ENCODE measurements around the gene TMPRSS2.

TMPRSS2 gene

GRCh38 chr21:41460578-41461527 lies 47.1 kb downstream of the TMPRSS2 start:
- H3K27ac ChIP-seq (ENCODE audit: low read length) = no peak overlapping the region
- H3K4me1 ChIP-seq (ENCODE audit: insufficient read depth, low read length) = no peaks in the 10 kb centered on the region
- no peak overlapping the region for H2AFZ ChIP-seq (ENCODE audit: low read depth, low read length)
- no peaks in the 10 kb centered on the region for H4K20me1 ChIP-seq (ENCODE audit: insufficient read depth, low read length)
- no peaks in the 10 kb centered on the region for H3K27me3 ChIP-seq (ENCODE audit: insufficient read depth, low read length, poor library complexity)
- no peak for TF ChIP-seq EZH2 (IDR thresholded peaks at IDR 0.05; ENCODE audit: borderline replicate concordance, low read depth, low read length, severe bottlenecking)
- TF ChIP-seq CTCF (IDR thresholded peaks at IDR 0.05; ENCODE audit: borderline replicate concordance, extremely low read depth, low read length, poor library complexity, severe bottlenecking) = peak; percentile 78
- peak; percentile 46 for DNase-seq
- H3K9me3 ChIP-seq (ENCODE audit: insufficient read depth, low read length, severe bottlenecking) = peaks cover 6% of the 10 kb centered on the region
- no peak overlapping the region for H3K9ac ChIP-seq (ENCODE audit: low read depth, low read length)
- H3K4me3 ChIP-seq (ENCODE audit: low read depth in 1 of 2, low read length in 2 of 2) = no peak overlapping the region
- H3K4me2 ChIP-seq (ENCODE audit: insufficient read depth, low read length) = no peak overlapping the region
- peak; percentile 71 for ATAC-seq (ENCODE audit: insufficient read depth, low read depth)
- H3K36me3 ChIP-seq (ENCODE audit: insufficient read depth, low read length) = no peaks in the 10 kb centered on the region
- no peaks in the 10 kb centered on the region for H3K79me2 ChIP-seq (ENCODE audit: insufficient read depth, low read length)

- DNase-seq (no peak), ATAC-seq (ENCODE audit: insufficient read depth, low read depth) (no peak)
- H3K4me1 ChIP-seq (ENCODE audit: insufficient read depth, low read length) = no peaks in the 10 kb centered on the region
- H3K4me2 ChIP-seq (ENCODE audit: insufficient read depth, low read length) = no peak overlapping the region
- peaks cover 6% of the 10 kb centered on the region for H3K9me3 ChIP-seq (ENCODE audit: insufficient read depth, low read length, severe bottlenecking)
- H2AFZ ChIP-seq (ENCODE audit: low read depth, low read length) = no peak overlapping the region
- no peaks in the 10 kb centered on the region for H3K36me3 ChIP-seq (ENCODE audit: insufficient read depth, low read length)
- no peaks in the 10 kb centered on the region for H3K27me3 ChIP-seq (ENCODE audit: insufficient read depth, low read length, poor library complexity)
- H3K4me3 ChIP-seq (ENCODE audit: low read depth in 1 of 2, low read length in 2 of 2) = no peak overlapping the region
- H3K79me2 ChIP-seq (ENCODE audit: insufficient read depth, low read length) = no peaks in the 10 kb centered on the region
- H3K9ac ChIP-seq (ENCODE audit: low read depth, low read length) = no peak overlapping the region
- no peak overlapping the region for H3K27ac ChIP-seq (ENCODE audit: low read length)
- no peak for TF ChIP-seq EZH2 (IDR thresholded peaks at IDR 0.05; ENCODE audit: borderline replicate concordance, low read depth, low read length, severe bottlenecking)
- no peak for TF ChIP-seq CTCF (IDR thresholded peaks at IDR 0.05; ENCODE audit: borderline replicate concordance, extremely low read depth, low read length, poor library complexity, severe bottlenecking)
- H4K20me1 ChIP-seq (ENCODE audit: insufficient read depth, low read length) = no peaks in the 10 kb centered on the region
Measured at GRCh38 chr21:41459884-41460534, 47.9 kb downstream of the TMPRSS2 start.

- H3K9me3 ChIP-seq (ENCODE audit: insufficient read depth, low read length, severe bottlenecking) = peaks cover 6% of the 10 kb centered on the region
- H3K27ac ChIP-seq (ENCODE audit: low read length) = no peak overlapping the region
- DNase-seq (no peak), ATAC-seq (ENCODE audit: insufficient read depth, low read depth) (no peak)
- H3K27me3 ChIP-seq (ENCODE audit: insufficient read depth, low read length, poor library complexity) = no peaks in the 10 kb centered on the region
- H4K20me1 ChIP-seq (ENCODE audit: insufficient read depth, low read length) = no peaks in the 10 kb centered on the region
- H3K36me3 ChIP-seq (ENCODE audit: insufficient read depth, low read length) = no peaks in the 10 kb centered on the region
- TF ChIP-seq EZH2 (IDR thresholded peaks at IDR 0.05; ENCODE audit: borderline replicate concordance, low read depth, low read length, severe bottlenecking) = no peak
- TF ChIP-seq CTCF (IDR thresholded peaks at IDR 0.05; ENCODE audit: borderline replicate concordance, extremely low read depth, low read length, poor library complexity, severe bottlenecking) = no peak
- H3K9ac ChIP-seq (ENCODE audit: low read depth, low read length) = no peak overlapping the region
- H3K4me2 ChIP-seq (ENCODE audit: insufficient read depth, low read length) = no peak overlapping the region
- H3K4me3 ChIP-seq (ENCODE audit: low read depth in 1 of 2, low read length in 2 of 2) = no peak overlapping the region
- no peaks in the 10 kb centered on the region for H3K79me2 ChIP-seq (ENCODE audit: insufficient read depth, low read length)
- H3K4me1 ChIP-seq (ENCODE audit: insufficient read depth, low read length) = no peaks in the 10 kb centered on the region
- no peak overlapping the region for H2AFZ ChIP-seq (ENCODE audit: low read depth, low read length)
Measured at GRCh38 chr21:41458559-41458958, 49.4 kb downstream of the TMPRSS2 start.

All from DND-41 (cell line).